ENCODE measurements around the gene CCDC97. TPM values are rescaled to one million over a fixed set of nuclear protein-coding genes. Genes with fewer than 3 reads are reported as not detected.
"Not testable (repeated sequence)": the region's sequence is repeated elsewhere in the genome, so short reads cannot be mapped to it uniquely, and the experiment has no call there.

CCDC97 gene
- polyA plus RNA-seq, 12 donors = 29.3 to 58.0 (median 34.4) TPM; not detected in 1

GRCh38 chr19:41330946-41331678, 21.1 kb downstream of the CCDC97 start:
- no peak for DNase-seq

GRCh38 chr19:41332000-41332399, 22.0 kb downstream of the CCDC97 start:
- DNase-seq = no peak

GRCh38 chr19:41332468-41332867, 22.5 kb downstream of the CCDC97 start:
- no peak for DNase-seq

- DNase-seq = no peak
Measured at GRCh38 chr19:41334793-41335192, 24.8 kb downstream of the CCDC97 start.

- DNase-seq = no peak
Measured at GRCh38 chr19:41335467-41335866, 25.5 kb downstream of the CCDC97 start.

- DNase-seq = no peak
Measured at GRCh38 chr19:41339936-41340335, 30.0 kb downstream of the CCDC97 start.

GRCh38 chr19:41341669-41342490, 31.9 kb downstream of the CCDC97 start:
- no peak for DNase-seq

GRCh38 chr19:41344162-41344561, 34.2 kb downstream of the CCDC97 start:
- DNase-seq = no peak

GRCh38 chr19:41346916-41347315, 36.9 kb downstream of the CCDC97 start:
- not testable (repeated sequence) for DNase-seq

- no peak for DNase-seq
Measured at GRCh38 chr19:41350735-41351338, 40.9 kb downstream of the CCDC97 start.

GRCh38 chr19:41351339-41352245, 41.6 kb downstream of the CCDC97 start:
- DNase-seq = no peak

- DNase-seq = no peak
Measured at GRCh38 chr19:41352279-41352608, 42.3 kb downstream of the CCDC97 start.

- DNase-seq = no peak
Measured at GRCh38 chr19:41352609-41353465, 42.9 kb downstream of the CCDC97 start.

GRCh38 chr19:41353466-41354342, 43.7 kb downstream of the CCDC97 start, which contains the start of gene TGFB1:
TGFB1 (minus strand) TSS chr19:41353922; CDS start chr19:41353044, 878 bp downstream.
- DNase-seq = peak; percentile 76

- no peak for DNase-seq
Measured at GRCh38 chr19:41354343-41354953, 44.5 kb downstream of the CCDC97 start.

- no peak for DNase-seq
Measured at GRCh38 chr19:41355035-41355434, 45.1 kb downstream of the CCDC97 start.

GRCh38 chr19:41355802-41356201, 45.8 kb downstream of the CCDC97 start:
- no peak for DNase-seq

- DNase-seq = no peak
Measured at GRCh38 chr19:41356984-41357739, 47.2 kb downstream of the CCDC97 start.
